Gastrocnemius medialis (tissue), 4 donors: ENCODE results near the gene FAM162A. TPM values are rescaled to one million over a fixed set of nuclear protein-coding genes. Genes with fewer than 3 reads are reported as not detected.

Source experiments
- ATAC-seq, 2 donors: fragments of 150-250 bp; one replicate each; pipeline ENCODE4 v1.9.1; 2016
- DNase-seq, 2 donors: peaks; one replicate each; pipeline ENCODE4 v3.0.0-alpha.2; 2019
- H3K27ac ChIP-seq, 4 donors: fragments of 200-600 bp; sonication (generic); 1 replicate in 1 of 4; 2 replicates in 3 of 4; pipeline ENCODE4 v1.5.1; 2016 to 2018; ENCODE audit warnings: mild to moderate bottlenecking in 2 of 4, moderate library complexity in 1 of 4
- H3K27me3 ChIP-seq, 3 donors: fragments of 200-600 bp; sonication (generic) in 2 of 3; 1 replicate in 1 of 3; 2 replicates in 2 of 3; pipeline versions ENCODE4 v1.5.1 to v1.6.0; 2016 to 2019; ENCODE audit warnings: mild to moderate bottlenecking in 1 of 3, moderate library complexity in 1 of 3
- H3K36me3 ChIP-seq, 2 donors: fragments of 200-600 bp; sonication (generic) in 1 of 2; one replicate each; pipeline ENCODE4 v1.5.1; 2017 to 2018
- H3K4me1 ChIP-seq, 2 donors: fragments of 200-600 bp; sonication (generic) in 1 of 2; one replicate each; pipeline ENCODE4 v1.5.1; 2016 to 2017; ENCODE audit warnings: mild to moderate bottlenecking in 2 of 2
- H3K4me3 ChIP-seq, 4 donors: fragments of 200-600 bp; sonication (generic) in 3 of 4; 1 replicate in 1 of 4; 2 replicates in 3 of 4; pipeline ENCODE4 v1.5.1; 2016 to 2019; ENCODE audit warnings: mild to moderate bottlenecking in 2 of 4
- H3K9me3 ChIP-seq, 3 donors: fragments of 200-600 bp; sonication (generic) in 2 of 3; 1 replicate in 1 of 3; 2 replicates in 2 of 3; pipeline ENCODE4 v1.5.1; 2016 to 2019
- POLR2A ChIP-seq, 2 donors: fragments of 450-650 bp; IDR thresholded peaks; one replicate each; pipeline ENCODE4 v1.6.1; 2017; ENCODE audit warnings: antibody characterized with exemption in 2 of 2, mild to moderate bottlenecking in 2 of 2, moderate library complexity in 2 of 2
- in situ Hi-C, 4 donors: fragments of 200-750 bp; cut with MboI; loops; one replicate each; pipeline versions ENCODE4 v1.15.0 to v1.8.0; 2017; ENCODE audit warnings: low sequenced_read_pairs in 4 of 4
- intact Hi-C: fragments of 100-400 bp; cut with DNase I; formaldehyde crosslinking; loops from one replicate; pipeline ENCODE4 v1.15.1; 2023; ENCODE audit warnings: low total_unique reads
- total RNA-seq, 4 donors: library from RNA; depleted of rRNA; stranded (reverse); fragments of >200 nt; gene quantifications; one replicate each; pipeline versions ENCODE4 v1.1.0 to v1.2.3, GENCODE V29; 2016
- TF ChIP-seq, protein P1 (sequence below), 5 experiments: fragments of 450-650 bp in 3 of 5; fragments of 200-600 bp in 2 of 5; sonication (generic) in 2 of 5; IDR thresholded peaks in 4 of 5; conservative IDR thresholded peaks in 1 of 5; 1 replicate in 4 of 5; 2 replicates in 1 of 5; pipeline ENCODE4 v1.5.1; 2016 to 2019; ENCODE audit warnings: antibody characterized with exemption in 5 of 5, mild to moderate bottlenecking in 3 of 5, moderate library complexity in 3 of 5

Gene FAM162A
- total RNA-seq, 4 donors from 2014 or later = 18.8 to 52.4 (median 43.3) TPM

DNA sequence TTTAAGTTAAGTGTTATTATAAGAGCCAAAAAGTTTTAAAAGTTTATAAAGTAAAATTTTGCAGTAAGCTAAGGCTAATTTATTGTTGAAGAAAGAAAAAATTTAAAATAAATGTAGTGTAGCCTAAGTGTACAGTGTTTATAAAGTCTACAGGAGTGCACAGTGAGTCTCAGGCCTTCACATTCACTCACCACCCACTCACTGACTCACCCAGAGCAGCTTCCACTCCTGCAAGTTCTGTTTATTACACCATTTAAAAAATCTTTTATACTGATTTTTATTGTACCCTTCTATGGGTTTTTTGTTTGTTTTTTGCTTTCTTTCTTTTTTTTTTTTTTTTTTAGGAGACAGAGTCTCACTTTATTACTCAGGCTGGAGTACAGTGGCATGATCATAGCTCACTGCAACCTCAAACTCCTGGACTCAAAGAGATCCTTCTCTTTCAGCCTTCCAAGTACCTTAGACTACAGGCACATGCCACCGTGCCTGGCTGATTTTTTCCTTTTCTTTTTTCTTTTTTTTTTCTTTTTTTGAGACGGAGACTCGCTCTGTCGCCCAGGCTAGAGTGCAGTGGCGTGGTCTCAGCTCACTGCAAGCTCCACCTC lies 33.1 kb upstream of the FAM162A start:
- Histone ChIP-seq H3K4me1 (no peaks in the 10 kb centered on the region), H3K27ac (no peak overlapping the region), H3K36me3 (no peaks in the 10 kb centered on the region), H3K27me3 (no peaks in the 10 kb centered on the region), H3K4me3 (no peak overlapping the region), H3K9me3 (no peaks in the 10 kb centered on the region)
- intact Hi-C loops (no loop called here), in situ Hi-C loops (loop anchor here in 2 of 4 donors (25.0 kb wide), 1 partner anchor 814 kb away; the partner anchor contains the start of gene POLQ (in 2 of the 2))
- no peak for ATAC-seq
- TF ChIP-seq POLR2A (IDR thresholded peaks at IDR 0.05) = no peak
- TF ChIP-seq, protein P1, sequence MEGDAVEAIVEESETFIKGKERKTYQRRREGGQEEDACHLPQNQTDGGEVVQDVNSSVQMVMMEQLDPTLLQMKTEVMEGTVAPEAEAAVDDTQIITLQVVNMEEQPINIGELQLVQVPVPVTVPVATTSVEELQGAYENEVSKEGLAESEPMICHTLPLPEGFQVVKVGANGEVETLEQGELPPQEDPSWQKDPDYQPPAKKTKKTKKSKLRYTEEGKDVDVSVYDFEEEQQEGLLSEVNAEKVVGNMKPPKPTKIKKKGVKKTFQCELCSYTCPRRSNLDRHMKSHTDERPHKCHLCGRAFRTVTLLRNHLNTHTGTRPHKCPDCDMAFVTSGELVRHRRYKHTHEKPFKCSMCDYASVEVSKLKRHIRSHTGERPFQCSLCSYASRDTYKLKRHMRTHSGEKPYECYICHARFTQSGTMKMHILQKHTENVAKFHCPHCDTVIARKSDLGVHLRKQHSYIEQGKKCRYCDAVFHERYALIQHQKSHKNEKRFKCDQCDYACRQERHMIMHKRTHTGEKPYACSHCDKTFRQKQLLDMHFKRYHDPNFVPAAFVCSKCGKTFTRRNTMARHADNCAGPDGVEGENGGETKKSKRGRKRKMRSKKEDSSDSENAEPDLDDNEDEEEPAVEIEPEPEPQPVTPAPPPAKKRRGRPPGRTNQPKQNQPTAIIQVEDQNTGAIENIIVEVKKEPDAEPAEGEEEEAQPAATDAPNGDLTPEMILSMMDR (IDR thresholded peaks at IDR 0.05 in 4 of 5, conservative IDR thresholded peaks at IDR 0.05 in 1 of 5) = no peak
- DNase-seq = no peak

DNA sequence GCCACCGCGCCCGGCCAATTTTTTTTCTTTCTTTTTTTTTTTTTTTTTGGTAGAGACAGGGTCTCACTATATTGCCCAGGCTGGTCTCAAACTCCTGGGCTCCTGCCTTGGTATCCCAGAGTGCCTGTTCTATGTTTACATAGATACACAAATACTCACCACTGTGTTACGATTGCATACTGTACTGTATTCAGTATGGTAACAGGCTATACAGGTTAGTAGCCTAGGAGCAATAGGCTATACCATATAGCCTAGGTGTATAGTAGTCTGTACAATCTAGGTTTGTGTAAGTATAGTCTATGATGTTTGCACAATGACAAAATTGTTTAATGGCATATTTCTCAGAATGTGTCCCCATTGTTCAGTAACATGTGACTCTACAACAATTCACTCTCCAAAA lies 32.4 kb upstream of the FAM162A start:
- Histone ChIP-seq H3K36me3 (no peaks in the 10 kb centered on the region), H3K4me1 (no peaks in the 10 kb centered on the region), H3K27me3 (no peaks in the 10 kb centered on the region), H3K9me3 (no peaks in the 10 kb centered on the region), H3K4me3 (no peak overlapping the region), H3K27ac (no peak overlapping the region)
- DNase-seq (no peak), ATAC-seq (no peak)
- TF ChIP-seq, protein P1 (IDR thresholded peaks at IDR 0.05 in 4 of 5, conservative IDR thresholded peaks at IDR 0.05 in 1 of 5) = no peak
- no peak for TF ChIP-seq POLR2A (IDR thresholded peaks at IDR 0.05)
- intact Hi-C loops (no loop called here), in situ Hi-C loops (loop anchor here in 2 of 4 donors (25.0 kb wide), 1 partner anchor 814 kb away; the partner anchor contains the start of gene POLQ (in 2 of the 2))

DNA sequence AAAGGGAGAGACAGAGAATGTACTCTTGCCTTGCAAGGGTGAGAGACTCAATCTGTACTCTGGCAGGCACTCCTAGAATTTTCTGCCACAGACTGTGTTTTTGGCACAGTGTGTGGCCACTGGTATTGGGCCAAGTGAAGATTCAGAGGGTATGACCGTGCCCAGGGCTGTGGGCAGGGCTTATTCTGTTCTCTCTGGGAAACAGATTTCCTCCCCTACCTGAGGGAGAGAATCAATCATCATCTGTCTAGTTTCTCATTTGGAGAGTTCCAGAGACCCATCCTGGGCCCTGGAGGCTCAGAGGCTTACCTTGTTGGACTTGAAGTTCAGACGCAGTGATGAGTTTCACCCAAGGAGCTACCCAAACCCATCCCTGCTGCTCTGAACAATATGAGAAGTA lies 30.8 kb upstream of the FAM162A start:
- intact Hi-C loops = no loop called here
- H3K4me1 ChIP-seq = no peaks in the 10 kb centered on the region
- TF ChIP-seq, protein P1 (IDR thresholded peaks at IDR 0.05 in 4 of 5, conservative IDR thresholded peaks at IDR 0.05 in 1 of 5) = no peak
- TF ChIP-seq POLR2A (IDR thresholded peaks at IDR 0.05) = no peak
- ATAC-seq (no peak), DNase-seq (no peak)
- H3K36me3 ChIP-seq = peaks cover 0 to 7% of the 10 kb centered on the region in 2 donors
- H3K27ac ChIP-seq = no peak overlapping the region
- in situ Hi-C loops = loop anchor here in 2 of 4 donors (25.0 kb wide), 1 partner anchor 816 kb away; the partner anchor contains the start of gene POLQ (in 2 of the 2)
- no peaks in the 10 kb centered on the region for H3K27me3 ChIP-seq
- H3K9me3 ChIP-seq = no peaks in the 10 kb centered on the region
- H3K4me3 ChIP-seq = no peak overlapping the region

DNA sequence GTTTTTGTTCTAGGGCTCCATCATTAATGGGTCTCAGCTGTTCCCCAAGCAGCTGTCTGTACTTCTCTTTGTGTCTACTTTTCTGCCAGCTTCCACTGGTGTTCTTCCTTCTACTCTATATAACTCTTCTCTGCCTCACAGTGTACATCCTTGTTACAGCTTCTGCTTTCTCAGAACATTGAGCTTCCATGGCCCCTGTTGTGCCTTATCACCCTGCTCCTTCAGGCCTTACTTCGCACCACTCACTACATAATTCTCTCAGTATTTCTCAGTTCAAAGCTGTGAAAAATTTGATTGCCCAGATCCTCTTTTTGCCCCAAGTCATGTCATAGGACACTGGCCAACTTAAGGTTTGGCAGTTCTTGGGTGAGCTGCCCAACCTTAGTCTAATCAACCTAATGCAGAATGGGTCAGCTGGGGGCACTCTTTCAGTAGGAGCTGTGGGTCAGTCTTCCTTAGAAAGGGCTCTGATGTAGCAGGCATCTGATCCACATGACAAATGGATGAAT lies 30.0 kb upstream of the FAM162A start:
- Histone ChIP-seq H3K4me3 (no peak overlapping the region), H3K4me1 (no peaks in the 10 kb centered on the region), H3K9me3 (no peaks in the 10 kb centered on the region), H3K36me3 (peaks cover 0 to 14% of the 10 kb centered on the region in 2 donors), H3K27me3 (no peaks in the 10 kb centered on the region), H3K27ac (no peak overlapping the region)
- in situ Hi-C loops = loop anchor here in 2 of 4 donors (25.0 kb wide), 1 partner anchor 817 kb away; the partner anchor contains the start of gene POLQ (in 2 of the 2)
- intact Hi-C loops = no loop called here
- no peak for DNase-seq
- TF ChIP-seq, protein P1 (IDR thresholded peaks at IDR 0.05 in 4 of 5, conservative IDR thresholded peaks at IDR 0.05 in 1 of 5) = no peak
- TF ChIP-seq POLR2A (IDR thresholded peaks at IDR 0.05) = no peak
- ATAC-seq = no peak
